ENCODE data around the gene ARL2.

DNA sequence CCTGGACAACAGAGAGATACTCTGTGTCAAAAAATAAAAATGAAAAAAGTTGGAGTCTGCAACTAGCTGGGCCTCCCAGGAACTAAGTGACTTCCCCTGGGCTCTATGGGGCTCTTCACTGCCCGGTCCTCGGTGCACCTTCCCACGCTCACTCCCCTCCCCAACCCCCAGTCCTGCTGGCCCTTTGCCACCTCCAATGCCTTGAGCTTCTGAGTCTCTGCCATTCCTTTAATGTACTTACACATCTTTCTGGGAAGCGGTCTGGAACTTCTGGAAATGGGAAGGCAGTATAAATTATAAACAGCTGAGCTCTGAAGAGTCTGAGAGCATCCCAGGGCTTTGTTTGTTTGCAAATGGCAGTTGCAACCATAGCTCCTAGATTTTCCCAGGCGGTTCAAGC lies 11.3 kb upstream of the ARL2 start:
- TF ChIP-seq, protein P1, sequence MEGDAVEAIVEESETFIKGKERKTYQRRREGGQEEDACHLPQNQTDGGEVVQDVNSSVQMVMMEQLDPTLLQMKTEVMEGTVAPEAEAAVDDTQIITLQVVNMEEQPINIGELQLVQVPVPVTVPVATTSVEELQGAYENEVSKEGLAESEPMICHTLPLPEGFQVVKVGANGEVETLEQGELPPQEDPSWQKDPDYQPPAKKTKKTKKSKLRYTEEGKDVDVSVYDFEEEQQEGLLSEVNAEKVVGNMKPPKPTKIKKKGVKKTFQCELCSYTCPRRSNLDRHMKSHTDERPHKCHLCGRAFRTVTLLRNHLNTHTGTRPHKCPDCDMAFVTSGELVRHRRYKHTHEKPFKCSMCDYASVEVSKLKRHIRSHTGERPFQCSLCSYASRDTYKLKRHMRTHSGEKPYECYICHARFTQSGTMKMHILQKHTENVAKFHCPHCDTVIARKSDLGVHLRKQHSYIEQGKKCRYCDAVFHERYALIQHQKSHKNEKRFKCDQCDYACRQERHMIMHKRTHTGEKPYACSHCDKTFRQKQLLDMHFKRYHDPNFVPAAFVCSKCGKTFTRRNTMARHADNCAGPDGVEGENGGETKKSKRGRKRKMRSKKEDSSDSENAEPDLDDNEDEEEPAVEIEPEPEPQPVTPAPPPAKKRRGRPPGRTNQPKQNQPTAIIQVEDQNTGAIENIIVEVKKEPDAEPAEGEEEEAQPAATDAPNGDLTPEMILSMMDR (IDR thresholded peaks at IDR 0.05): no peak
- TF ChIP-seq POLR2A (IDR thresholded peaks at IDR 0.05): no peak
